HEK293T (cell line): ENCODE data around the gene CLRN1.

Source experiments
- ARNT ChIP-seq: fragments of 450-650 bp; IDR thresholded peaks from 2 replicates; pipeline ENCODE4 v1.6.1; 2017; ENCODE audit warnings: mild to moderate bottlenecking
- FOXA1 ChIP-seq: fragments of 450-650 bp; IDR thresholded peaks from 2 replicates; pipeline ENCODE4 v1.6.1; 2016; ENCODE audit warnings: mild to moderate bottlenecking
- L3MBTL2 ChIP-seq: fragments of 450-650 bp; conservative IDR thresholded peaks from 2 replicates; pipeline ENCODE4 v1.6.1; 2016; ENCODE audit warnings: mild to moderate bottlenecking
- NFRKB ChIP-seq: fragments of 450-650 bp; IDR thresholded peaks from 2 replicates; pipeline ENCODE4 v1.6.1; 2016; ENCODE audit warnings: mild to moderate bottlenecking, moderate library complexity
- SP1 ChIP-seq: fragments of 450-650 bp; IDR thresholded peaks from 2 replicates; pipeline ENCODE4 v1.6.1; 2017
- TARDBP ChIP-seq: fragments of 450-650 bp; IDR thresholded peaks from 2 replicates; pipeline ENCODE4 v1.6.1; 2016
- ZNF384 ChIP-seq: fragments of 450-650 bp; IDR thresholded peaks from 2 replicates; pipeline ENCODE4 v1.6.1; 2016
- TF ChIP-seq, protein P1 (sequence below): fragments of 450-650 bp; IDR thresholded peaks from 2 replicates; pipeline ENCODE4 v1.6.1; 2016

- TF ChIP-seq FOXA1 (no peak), SP1 (no peak), ZNF384 (no peak), ARNT (no peak), NFRKB (no peak), TARDBP (no peak), L3MBTL2 (no peak)
- TF ChIP-seq, protein P1, sequence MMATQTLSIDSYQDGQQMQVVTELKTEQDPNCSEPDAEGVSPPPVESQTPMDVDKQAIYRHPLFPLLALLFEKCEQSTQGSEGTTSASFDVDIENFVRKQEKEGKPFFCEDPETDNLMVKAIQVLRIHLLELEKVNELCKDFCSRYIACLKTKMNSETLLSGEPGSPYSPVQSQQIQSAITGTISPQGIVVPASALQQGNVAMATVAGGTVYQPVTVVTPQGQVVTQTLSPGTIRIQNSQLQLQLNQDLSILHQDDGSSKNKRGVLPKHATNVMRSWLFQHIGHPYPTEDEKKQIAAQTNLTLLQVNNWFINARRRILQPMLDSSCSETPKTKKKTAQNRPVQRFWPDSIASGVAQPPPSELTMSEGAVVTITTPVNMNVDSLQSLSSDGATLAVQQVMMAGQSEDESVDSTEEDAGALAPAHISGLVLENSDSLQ = no peak
These were observed 85.5 kb downstream of the CLRN1 start for GRCh38 chr3:150887031-150887430.
